Chondrocyte (in vitro differentiated cells): Measurements from ENCODE around the gene IGSF6. TPM values are rescaled to one million over a fixed set of nuclear protein-coding genes. Genes with fewer than 3 reads are reported as not detected.

Experiments used
- DNase-seq: peaks from one replicate; pipeline ENCODE4 v3.0.0; 2021; ENCODE audit warnings: mixed read lengths, low spot score
- H3K27ac Mint-ChIP-seq: one replicate; pipeline ENCODE4 v1.8.0; 2021; ENCODE audit warnings: mild to moderate bottlenecking, moderate library complexity, mixed read lengths; ENCODE audit not compliant: unreplicated experiment
- H3K27me3 Mint-ChIP-seq: 2 replicates; pipeline ENCODE4 v1.8.0; 2021; ENCODE audit warnings: low read depth, mixed read lengths
- H3K36me3 Mint-ChIP-seq: 2 replicates; pipeline ENCODE4 v1.8.0; 2021; ENCODE audit warnings: low read depth, mixed read lengths
- H3K4me1 Mint-ChIP-seq: 2 replicates; pipeline ENCODE4 v1.8.0; 2021; ENCODE audit warnings: low read depth, mild to moderate bottlenecking, mixed read lengths
- H3K4me3 Mint-ChIP-seq: one replicate; pipeline ENCODE4 v1.8.0; 2021; ENCODE audit warnings: mild to moderate bottlenecking, moderate library complexity, mixed read lengths; ENCODE audit not compliant: unreplicated experiment
- H3K9me3 Mint-ChIP-seq: 2 replicates; pipeline ENCODE4 v1.8.0; 2021; ENCODE audit warnings: low read depth, mixed read lengths
- CTCF ChIP-seq: fragments of 200-600 bp; sonication (generic); IDR thresholded peaks from 2 replicates; pipeline ENCODE4 v1.5.0; 2021; ENCODE audit warnings: antibody characterized with exemption, mild to moderate bottlenecking, moderate library complexity
- total RNA-seq: library from RNA; stranded (reverse); gene quantifications from 3 replicates; pipeline ENCODE4 v1.2.1, GENCODE V29; 2021

The IGSF6 gene
- total RNA-seq, 1 donor from 2014 or later, result not detected

GRCh38 chr16:21613361-21613760 is 39.0 kb downstream of the IGSF6 start:
- Mint-ChIP-seq H3K27me3 (no peaks in the 10 kb centered on the region), H3K9me3 (no peaks in the 10 kb centered on the region), H3K36me3 (peaks cover 2% of the 10 kb centered on the region), H3K27ac (no peak overlapping the region), H3K4me1 (peaks cover 26% of the 10 kb centered on the region), H3K4me3 (no peak overlapping the region)
- DNase-seq, result no peak
- no peak for TF ChIP-seq CTCF

GRCh38 chr16:21611556-21612384 is 40.6 kb downstream of the IGSF6 start:
- DNase-seq, result no peak
- H3K27me3 Mint-ChIP-seq, result no peaks in the 10 kb centered on the region
- TF ChIP-seq CTCF, result no peak
- peaks cover 26% of the 10 kb centered on the region for H3K4me1 Mint-ChIP-seq
- H3K36me3 Mint-ChIP-seq, result no peaks in the 10 kb centered on the region
- no peaks in the 10 kb centered on the region for H3K9me3 Mint-ChIP-seq
- H3K27ac Mint-ChIP-seq, result no peak overlapping the region
- no peak overlapping the region for H3K4me3 Mint-ChIP-seq

- Mint-ChIP-seq H3K4me3 (no peak overlapping the region), H3K9me3 (no peaks in the 10 kb centered on the region), H3K36me3 (no peaks in the 10 kb centered on the region), H3K27ac (no peak overlapping the region), H3K27me3 (no peaks in the 10 kb centered on the region), H3K4me1 (peaks cover 26% of the 10 kb centered on the region)
- DNase-seq, result no peak
- TF ChIP-seq CTCF, result no peak
These were observed 41.2 kb downstream of the IGSF6 start for GRCh38 chr16:21611198-21611555.

- H3K4me3 Mint-ChIP-seq, result no peak overlapping the region
- H3K36me3 Mint-ChIP-seq, result no peaks in the 10 kb centered on the region
- no peak for DNase-seq
- H3K4me1 Mint-ChIP-seq, result peaks cover 26% of the 10 kb centered on the region
- H3K27me3 Mint-ChIP-seq, result no peaks in the 10 kb centered on the region
- TF ChIP-seq CTCF, result no peak
- H3K27ac Mint-ChIP-seq, result no peak overlapping the region
- H3K9me3 Mint-ChIP-seq, result no peaks in the 10 kb centered on the region
These were observed 41.6 kb downstream of the IGSF6 start for GRCh38 chr16:21610766-21611165.

- H3K36me3 Mint-ChIP-seq, result no peaks in the 10 kb centered on the region
- DNase-seq, result no peak
- H3K27me3 Mint-ChIP-seq, result no peaks in the 10 kb centered on the region
- no peak overlapping the region for H3K27ac Mint-ChIP-seq
- TF ChIP-seq CTCF, result no peak
- no peak overlapping the region for H3K4me3 Mint-ChIP-seq
- H3K4me1 Mint-ChIP-seq, result peaks cover 26% of the 10 kb centered on the region
- no peaks in the 10 kb centered on the region for H3K9me3 Mint-ChIP-seq
These were observed 42.3 kb downstream of the IGSF6 start for GRCh38 chr16:21610006-21610544.
